Effector CD4-positive, alpha-beta T cell (primary cell): ENCODE measurements around the gene PPM1A.
A peak's percentile ranks its signal among the peaks of the same experiment; 100 is the strongest.

Experiments
- DNase-seq: peaks from one replicate; pipeline ENCODE4 v3.0.0-alpha.2; 2020

Gene PPM1A

DNA sequence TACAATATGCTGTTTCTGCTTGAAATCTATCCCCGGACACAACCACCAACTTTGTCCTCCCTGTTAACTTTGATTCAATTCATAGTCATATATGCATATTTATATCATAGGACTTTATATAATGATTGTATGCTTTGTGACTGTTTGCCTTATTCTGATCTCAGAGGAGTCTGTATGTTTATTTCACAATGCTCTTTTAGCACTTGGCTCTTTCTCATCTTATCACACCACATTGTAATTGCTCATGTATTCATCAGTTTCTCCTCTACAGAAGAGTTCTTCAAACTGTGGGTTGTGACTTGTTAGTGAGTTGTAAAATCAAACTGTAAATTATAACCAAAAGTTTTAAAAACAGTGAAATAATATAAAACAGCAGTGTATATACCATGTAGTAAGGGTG, 21.7 kb upstream of the PPM1A start:
- no peak for DNase-seq

DNA sequence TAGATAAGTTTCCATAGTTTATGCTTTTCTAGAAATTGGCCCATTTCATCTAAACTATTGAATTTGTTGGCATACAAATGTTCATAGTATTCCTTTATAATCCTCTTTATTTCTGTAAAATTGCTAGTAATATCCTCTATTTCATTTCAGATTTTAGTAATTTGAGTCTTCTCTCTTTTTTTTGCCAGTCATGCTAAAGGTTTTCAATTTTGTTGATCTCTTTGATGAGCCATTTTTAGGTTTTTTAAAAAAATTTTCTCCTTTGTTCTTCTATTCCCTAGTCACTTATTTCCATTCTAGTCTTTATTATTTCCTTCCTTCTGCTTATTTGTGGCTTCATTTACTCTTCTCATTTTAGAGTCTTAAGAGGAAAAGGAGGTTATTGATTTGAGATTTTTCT, 19.4 kb upstream of the PPM1A start:
- no peak for DNase-seq

DNA sequence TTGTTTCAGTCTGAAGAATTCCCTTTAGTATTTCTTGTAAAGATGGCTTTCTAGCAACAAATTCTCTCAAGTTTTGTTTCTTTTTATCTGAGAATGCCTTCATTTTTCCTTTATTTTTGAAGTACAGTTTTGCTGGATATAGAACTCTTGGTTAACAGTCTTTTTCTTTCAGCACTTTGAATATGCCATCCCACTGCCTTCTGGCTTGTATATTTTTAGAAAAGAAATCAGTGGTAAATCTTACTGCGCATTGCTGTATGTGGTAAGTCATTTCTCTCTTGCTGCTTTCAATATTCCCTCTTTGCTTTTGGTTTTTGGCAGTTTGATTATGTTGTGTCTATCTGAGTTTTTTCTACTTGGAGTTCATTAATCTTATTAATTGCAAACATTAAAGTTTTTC, 16.8 kb upstream of the PPM1A start:
- DNase-seq: no peak

DNA sequence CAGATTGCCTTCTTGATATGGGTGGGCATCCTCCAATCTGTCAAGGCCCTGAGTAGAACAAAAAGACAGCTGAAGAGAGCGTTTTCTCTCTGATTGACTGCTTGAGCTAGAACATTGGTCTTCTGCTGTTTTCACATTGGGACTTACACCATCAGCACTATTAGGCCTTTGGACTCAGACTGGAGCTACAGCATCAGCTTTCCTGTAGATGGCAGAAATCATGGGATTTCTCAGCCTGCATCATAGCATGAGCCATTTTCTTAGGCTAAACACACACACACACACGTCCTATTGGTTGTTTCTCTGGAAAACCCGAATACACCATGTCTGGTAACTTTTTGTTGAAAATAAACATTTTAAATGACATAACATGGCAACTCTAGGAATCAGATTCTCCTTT, 15.8 kb upstream of the PPM1A start:
- DNase-seq: no peak

DNA sequence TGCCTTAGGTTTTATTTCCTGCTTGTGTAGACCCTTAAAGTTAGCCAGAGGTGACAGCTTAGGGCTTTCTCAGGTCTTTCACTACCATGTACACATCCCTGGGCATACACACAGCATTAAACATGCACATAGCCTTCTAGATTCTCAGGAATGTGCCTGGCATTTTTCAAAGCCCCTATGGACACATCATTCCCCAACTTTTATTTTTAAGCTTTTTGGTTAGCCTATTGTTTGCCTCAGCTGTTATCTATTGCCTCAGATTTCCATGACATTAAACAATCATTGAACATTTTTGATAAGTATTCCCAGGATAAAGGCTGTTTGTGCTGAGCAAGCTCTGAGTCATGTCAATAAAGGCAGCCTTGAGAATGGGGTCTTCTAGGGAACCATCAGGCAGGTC, 15.1 kb upstream of the PPM1A start:
- no peak for DNase-seq

DNA sequence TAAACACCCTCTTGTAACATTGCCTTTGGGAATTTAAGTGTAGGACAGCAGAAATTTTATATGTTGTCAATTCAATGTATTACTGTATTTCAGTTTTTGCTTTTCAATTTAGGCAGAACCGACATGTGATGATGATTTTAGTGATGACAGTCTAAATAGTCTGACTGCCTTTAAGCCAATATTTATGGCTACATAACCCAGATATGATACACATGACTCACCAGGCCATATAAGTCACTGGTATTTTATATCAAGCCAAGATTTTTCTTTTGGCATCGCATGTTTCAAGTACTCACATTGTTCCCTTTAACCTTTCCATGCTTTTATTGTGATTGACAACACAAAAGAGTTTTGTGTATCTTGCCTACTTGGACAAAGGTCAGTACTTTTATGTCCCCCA, 13.6 kb upstream of the PPM1A start:
- DNase-seq: no peak

DNA sequence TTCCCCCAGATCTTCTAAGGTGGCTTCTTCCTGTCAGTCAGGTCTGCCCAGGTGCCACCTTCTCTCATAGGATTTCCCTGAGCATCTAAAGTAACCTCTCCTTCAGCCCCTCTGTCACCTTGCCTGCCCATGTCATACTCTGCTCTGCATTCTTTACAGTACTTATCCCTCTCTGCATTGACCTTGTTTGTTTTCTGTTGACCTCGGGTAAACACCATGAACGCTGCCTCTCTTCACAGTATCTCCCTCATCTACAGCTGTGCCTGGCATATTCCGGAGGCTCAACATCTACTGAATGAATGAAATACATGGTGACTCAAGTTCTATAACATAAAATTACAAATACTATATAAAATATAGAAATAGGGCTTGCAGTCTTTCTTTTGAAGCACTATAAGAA, 10.1 kb upstream of the PPM1A start:
- no peak for DNase-seq

DNA sequence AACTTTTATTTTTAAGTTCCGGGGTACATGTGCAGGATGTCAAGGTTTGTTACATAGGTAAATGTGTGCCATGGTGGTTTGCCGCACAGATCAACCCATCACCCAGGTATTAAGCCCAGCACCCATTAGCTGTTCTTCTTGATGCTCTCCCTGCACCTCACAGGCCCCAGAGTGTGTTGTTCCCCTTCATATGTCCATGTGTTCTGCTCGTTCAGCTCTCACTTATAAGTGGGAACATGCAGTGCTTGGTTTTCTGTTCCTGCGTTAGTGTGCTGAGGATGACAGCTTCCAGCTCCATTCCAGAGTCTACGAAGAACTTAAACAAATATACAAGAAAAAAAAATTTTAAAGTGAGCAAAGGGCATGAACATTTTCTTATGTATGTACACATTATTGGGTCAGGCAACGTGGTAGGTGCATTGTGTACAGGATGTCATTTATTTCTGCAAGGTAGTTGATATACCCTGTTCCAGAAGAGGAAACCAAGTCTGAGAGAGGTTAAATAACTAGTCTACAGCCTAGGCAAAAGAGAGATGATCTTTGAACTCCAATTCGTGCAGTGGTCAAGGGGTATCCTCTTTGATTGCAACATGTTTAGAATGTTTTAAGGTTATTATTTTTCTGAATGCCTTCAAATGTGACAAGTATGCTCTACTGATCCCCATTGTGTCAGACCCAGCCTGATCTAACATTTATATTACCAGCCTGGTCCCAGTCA, 8.7 kb upstream of the PPM1A start:
- DNase-seq: no peak

DNA sequence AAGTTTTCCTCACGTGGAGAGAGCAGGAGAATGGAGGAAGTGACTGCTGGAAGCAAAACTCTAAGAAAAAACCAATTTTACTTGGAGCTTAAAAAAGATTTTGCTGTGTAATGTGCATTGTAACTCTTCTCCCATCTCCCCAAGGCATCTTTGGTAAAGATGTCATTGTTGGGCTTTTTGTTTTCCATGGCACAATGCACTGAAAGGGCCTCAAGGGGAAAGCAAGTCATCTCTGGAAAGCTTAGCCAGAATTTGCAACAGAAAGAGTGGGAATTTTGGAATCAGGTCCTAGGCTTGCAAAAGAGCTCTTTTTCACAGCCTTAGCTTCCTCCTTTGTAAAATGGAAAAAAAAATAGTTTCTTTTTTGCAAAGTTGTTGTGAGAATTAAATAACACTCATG, 7.9 kb upstream of the PPM1A start:
- no peak for DNase-seq

DNA sequence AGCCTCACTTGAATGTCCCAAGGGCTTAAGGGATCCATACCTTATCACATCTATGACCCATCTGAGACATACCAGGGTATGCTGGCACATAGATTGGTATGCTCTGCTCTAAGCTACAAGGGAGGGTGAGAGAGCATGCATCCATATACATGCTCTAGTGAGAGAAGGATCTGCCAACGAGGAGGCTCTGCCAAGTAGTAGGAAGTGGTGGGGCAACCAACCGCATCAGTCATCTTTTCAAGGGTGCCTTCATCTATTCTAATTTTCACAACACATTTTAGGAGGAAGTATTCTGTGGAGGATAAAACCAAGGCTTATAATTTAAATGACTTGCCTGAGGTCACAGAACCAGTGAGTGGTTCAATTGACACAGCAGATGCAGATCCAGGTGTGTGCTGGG, 6.6 kb upstream of the PPM1A start:
- no peak for DNase-seq

DNA sequence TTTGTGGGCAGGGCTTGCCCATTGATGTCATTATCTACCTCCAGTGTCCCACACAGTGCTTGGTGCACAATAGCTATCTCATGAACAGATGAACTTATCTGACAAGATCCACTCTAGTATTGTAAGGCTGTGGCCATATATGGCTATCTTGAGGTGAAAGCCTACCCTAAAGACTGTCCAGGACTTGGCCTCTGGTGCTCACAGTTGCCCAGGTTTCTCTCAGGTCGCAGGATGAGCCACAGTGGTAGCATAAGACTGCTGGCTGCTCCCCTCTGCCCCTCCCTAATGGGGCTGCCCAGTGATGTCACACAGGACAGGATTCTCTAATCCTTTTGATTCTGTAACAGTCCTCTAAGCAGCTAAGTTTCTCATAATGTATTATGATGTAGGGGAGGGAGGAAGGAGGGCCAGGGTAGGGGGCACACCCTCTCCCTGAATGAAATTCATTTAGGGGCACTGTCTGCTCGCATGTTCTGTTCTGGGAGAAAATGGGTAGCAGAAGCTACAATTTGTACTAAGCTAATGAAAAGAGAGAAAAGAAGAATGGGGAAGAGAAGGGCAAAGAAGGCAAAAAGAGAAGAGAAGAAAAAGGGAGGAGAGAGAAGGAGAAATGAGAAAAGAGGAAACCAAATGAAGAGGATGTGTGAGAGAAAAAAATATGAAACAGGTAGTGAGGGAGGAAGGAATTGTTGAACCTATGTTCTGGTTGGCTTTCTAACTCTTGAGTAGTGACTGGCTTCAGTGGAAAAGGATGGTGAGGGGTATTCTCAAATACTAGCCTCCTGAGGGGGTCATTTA, 3.4 kb upstream of the PPM1A start:
- no peak for DNase-seq

DNA sequence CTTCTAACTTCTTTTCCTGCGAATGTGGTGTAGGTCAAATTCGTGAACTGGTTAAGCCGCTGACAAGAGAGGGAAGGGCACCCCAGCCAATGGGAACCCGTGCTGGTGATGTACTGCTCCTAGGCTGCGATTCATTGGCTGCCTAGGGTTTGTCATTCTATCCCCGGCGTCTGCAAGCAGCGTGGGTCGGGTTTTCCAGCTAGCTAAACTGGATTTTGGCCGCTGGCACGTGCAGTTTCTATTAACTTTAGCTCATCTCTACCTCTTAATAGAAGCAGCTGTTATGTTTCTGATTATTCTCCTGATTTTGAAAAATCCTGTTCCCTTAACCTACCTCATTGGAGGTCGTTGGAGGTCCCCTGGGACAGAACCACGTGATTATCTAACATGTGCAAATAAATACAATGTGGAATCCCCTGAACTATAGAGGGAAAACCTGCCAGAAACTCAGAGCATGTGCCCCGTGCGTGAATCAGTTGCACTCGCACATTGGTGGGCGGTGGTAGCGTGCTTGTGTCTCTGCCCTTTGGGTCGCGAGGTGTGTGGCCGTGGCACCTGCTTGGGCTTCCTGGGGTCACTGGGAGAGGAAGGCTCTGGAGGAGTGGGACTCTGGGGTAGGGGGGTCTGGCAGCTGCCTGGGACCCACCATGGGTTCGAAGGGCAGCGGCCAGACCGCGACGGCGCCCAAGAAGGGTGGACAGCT, 876 bp upstream of the PPM1A start:
- DNase-seq: peak; percentile 75

DNA sequence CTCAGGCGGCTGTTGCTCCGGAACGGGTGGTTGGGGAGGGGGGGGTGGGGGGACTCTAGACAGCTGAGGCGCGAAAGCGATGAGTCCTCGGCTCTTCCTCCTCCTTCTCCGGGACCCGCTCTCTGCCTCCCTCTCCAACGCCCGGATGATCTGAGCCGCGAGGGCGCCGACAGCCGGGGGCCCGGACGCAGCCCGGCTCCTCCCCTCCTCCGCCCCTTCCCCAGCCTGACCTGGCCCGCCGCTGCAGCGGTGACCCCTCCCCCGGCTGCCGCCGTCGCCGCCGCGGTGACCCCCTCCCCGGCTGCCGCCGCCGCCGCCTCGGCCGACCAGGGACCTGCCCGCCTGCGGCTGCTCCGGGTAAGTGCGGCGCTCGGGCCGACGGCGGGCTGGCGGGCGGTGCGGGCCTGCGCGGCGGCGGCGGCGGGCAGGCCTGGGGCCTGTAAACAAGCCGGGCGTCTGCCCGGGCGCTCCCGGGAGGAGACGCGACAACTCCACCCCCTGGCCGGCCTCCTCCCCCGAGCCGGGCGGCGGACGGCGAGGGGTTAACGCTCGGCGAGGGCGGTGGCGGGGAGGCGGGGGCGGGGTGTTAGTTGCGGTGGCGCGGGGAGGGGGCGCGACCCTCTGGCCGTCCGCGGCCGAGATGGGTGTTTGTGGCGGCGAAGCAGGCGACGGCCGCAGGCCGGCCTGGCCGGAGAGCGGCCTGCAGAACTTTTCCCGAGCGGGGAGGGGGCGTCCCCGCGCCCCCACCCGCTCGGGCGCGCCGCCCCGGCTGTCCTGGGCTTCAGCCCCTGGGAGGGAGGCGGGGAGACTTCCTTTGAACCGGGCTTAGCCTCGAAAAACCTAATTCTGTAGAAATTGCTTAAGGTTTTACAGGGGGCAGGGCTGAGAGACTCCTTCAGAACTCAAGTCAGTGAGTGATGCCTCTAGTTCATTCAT, 568 bp downstream of the PPM1A start:
- peak; percentile 53 for DNase-seq

DNA sequence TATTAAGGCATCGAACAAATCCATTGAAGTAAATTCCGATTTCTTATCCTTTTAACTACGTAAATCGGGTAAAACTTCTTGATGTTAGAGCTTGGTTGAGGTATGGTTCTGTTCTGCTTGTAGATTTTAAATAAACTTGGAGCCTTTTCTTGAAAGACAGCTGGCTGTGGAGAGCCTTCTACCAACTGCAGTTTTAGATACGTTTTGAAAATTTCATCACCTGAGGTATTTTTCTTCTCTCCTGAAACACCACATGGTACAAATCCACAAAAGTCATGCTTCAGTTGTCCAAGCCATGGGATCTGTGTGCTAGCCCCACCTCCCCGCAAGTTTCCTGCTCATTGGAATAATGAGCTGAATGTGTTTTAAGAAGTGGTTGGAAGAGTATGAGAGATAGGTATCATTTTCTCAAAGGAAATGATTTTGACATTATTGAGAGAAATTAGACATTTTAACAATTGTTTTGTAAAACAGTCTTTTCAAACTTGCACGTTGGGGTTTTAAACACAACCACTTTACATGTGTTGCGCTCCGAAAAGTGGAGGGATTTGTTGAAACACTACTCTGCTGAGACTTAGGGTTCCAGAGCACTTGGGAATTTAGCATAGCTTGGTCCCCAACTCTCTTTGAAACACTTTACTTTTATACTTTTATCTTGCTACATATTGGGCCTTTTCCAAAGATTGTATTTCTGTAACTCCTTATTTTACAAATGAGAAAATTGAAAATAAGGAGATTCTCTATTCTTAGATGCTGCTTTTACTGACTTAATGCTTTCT, 1.4 kb downstream of the PPM1A start:
- DNase-seq: no peak

DNA sequence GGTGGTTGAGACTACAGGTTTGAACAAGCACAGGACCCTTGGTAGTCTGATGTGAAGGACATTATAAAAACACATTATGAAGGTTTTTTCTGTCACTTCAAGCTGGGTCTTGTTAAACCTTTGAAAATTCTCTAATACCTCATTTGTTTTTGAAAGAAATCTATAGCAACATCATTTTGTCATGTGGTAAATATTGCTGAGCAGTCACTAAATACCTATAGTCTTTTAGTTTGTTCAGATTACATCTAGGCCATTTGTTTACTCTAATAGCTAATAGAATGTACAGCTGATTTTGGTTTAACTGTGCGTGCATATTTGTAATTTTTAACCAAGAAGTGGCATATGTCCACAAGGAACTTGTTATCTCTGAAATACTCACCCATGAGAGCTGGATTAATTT, 2.9 kb downstream of the PPM1A start:
- no peak for DNase-seq

DNA sequence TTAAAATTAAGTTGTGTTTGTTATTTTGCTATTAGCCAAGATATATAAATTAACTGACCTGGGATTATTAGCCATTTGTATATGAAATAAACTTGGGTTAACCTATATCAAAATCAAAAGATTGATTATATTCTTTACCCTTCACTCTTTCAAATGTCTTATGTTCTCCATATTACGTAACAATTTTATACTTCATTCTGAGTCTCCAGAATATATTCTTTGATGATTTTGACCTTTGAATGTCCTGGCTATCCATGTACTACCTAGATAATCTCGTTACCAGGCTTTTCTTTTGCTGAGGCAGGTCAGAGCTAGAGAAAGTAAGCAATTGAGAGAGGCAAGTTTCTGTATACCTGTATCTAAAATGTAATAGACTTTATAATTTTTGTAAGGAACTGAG, 3.6 kb downstream of the PPM1A start:
- DNase-seq: no peak

DNA sequence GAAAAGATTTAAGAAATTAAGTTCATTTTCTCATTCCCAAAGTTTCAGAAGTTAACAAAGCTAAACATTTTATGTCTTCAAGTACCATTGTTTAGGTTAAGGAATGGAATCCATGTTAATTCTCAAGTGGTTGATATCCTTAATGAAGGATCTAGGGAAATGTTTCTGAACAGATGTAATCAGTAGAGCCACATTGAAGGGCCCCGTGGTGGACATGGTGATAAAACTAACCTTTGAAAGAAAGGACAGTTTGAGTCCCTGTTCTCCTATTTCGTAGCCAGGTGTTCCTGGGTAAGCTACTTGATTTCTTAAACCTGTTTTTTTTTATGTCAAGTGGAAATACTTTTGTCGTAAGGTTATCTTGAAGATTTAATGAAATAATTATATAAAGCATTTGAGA, 4.6 kb downstream of the PPM1A start:
- no peak for DNase-seq

DNA sequence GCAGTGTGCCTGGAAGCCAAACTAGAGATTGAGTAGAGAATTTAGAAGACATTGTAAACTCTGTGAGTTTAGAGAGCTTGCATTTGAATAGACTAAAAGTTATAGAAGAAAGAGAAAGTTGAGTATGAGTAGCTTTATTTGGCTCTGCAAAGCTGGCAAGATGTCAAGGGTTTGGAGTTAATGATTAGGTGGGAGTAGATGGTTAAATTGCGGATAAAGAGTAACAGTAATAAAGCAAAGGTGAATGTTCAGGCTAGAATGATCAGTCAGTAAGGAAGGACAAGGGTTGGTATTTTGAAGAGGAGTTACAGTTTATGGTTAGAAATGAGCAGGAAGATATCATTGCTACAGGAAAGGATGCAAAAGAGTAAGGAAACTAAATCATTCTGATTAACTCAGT, 5.2 kb downstream of the PPM1A start:
- DNase-seq: no peak

DNA sequence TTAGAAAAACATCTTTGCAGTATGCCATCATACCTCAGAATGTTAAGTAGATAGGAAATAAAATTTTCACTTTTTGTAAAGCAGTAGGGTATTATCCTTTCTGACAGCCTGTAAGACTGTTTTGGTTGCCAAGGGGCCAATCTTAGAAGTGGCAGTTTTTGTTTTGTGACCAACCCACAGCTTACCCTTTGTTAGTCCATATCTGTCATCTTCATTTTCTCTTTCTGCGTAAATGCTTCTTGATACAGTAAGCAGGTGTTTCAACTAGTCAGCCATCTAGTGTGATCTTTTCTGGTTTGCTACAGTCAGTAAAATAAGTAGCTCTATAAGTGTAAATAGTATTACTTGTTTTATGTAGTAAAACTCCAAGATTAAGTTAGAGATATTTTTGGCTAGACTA, 8.8 kb downstream of the PPM1A start:
- DNase-seq: no peak

DNA sequence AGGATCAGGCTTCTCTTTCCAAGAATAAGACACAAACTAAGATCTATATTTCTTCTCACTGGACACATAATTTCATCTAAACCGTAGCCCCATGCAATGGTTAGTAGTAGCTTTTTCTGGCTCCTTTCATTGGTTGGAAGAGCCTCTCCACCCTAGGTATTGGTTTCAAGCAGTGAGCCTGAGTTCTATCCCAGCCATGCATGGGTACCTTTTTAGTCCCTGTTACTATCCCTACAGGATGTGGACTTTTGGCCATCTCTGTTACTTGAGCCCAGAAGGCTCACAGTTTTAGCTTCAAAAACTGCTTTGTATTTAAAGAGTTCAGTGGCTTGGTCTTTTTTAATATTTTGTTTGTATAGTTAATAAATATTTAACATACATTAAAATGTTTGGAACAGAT, 16.1 kb downstream of the PPM1A start:
- DNase-seq: no peak

DNA sequence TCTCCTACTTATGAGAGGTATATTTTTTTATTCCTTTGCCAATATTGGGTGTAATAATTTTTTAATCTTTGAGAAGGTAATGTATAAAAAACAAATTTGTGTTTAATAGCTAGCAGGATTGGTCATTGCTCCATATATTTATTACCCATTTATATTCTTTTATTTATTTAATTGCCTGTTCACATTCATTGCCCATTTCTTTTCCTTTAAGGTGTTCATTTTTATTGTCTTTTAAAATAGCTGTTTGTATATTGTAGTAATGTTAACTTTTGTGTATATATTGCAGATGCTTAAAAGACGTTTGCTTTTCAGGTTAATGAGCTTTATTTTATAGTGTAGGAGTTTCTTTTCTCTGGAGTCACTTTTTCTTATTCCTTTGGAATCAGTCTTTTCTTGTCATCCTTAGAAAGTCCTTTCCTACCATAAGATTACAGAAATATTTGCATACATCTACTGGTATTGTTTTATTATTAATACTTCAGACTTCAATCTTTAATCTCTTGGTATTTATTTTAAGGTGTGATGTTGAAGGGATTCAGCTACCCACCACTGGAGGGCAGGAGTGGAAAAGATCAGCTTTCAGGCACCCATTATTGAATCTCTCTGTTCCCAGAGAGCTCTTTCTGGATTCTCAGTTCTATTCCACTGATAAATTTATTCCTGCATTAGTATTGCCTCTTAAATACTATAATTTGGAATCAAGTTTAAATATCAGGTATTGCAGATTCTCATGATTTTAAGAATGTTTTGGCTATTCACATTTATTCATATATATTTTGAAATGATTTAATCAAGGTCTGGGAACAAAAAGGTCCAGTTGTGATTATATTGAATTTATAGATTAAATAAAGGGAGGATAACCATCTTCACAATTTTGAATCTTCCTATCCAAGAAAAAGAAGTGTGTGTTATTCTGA, 17.3 kb downstream of the PPM1A start:
- DNase-seq: no peak
